GM20431 (cell line): ENCODE measurements around the gene TWIST2.

Source experiments
- in situ Hi-C: fragments of 300-500 bp; cut with MseI, MboI; formaldehyde crosslinking; loops from one replicate; pipeline ENCODE4 v1.15.0; 2020; ENCODE audit warnings: low sequenced_read_pairs; ENCODE audit not compliant: unreplicated experiment

TWIST2 gene

DNA sequence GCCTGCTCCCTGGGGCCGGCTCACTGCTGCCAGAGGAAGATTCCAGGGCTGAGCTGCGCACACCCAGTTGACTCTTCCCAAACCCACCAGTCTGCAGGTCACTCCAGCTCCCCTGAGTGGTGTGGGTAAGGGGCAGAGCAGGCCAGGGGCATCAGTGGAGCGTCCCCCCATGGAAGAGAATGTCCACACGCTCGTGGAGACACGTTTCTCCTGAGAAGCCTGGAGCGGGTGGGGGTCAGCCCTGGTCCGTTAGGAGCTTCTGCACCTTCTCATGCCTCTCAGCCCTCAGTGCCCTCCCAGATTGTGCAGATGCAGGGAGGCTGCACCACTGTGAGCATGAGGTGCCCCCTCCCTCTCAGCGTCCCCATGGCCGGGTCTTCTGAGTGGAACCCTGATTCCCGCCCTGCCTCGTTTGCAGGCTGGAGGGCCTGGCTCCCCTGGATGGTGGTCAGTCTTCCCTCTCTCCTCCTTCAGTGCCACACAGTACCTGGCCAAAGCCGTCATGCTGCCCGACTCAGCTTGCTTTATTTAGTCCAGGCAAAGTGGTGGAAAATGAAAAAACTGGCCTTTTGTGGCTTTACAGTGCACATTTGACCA is 37.0 kb downstream of the TWIST2 start:
- in situ Hi-C loops: no loop called here

DNA sequence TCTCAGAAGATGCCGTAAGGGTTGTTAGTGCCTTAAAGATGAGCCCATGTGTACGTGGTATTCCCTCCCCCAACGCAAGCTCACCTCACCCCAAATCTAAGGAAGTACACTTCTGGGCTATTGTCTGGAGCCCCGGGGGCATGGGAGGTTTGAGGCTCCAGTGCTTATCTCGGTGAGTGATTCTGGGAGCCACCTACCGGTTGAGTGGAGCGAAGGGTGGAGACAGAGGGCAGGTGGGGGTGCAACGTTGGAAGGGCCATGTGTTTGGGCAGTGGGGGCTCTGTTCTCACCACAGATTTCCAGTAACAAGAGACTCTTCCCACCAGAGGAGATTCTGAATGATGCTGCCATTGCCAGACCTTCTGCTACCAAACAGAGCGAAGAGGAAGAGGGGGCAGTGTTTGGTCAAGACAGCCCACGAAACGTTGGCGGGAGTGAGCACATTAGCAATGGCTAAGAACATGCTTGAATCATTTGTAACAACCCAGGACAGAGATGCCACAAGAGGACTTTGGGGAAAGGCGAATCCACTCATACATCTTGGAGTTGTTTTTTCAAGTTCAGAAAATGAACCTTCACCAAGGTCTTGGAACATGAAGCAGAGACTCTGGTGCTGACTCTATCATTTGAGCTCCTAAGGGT is 38.7 kb downstream of the TWIST2 start:
- in situ Hi-C loops: no loop called here

DNA sequence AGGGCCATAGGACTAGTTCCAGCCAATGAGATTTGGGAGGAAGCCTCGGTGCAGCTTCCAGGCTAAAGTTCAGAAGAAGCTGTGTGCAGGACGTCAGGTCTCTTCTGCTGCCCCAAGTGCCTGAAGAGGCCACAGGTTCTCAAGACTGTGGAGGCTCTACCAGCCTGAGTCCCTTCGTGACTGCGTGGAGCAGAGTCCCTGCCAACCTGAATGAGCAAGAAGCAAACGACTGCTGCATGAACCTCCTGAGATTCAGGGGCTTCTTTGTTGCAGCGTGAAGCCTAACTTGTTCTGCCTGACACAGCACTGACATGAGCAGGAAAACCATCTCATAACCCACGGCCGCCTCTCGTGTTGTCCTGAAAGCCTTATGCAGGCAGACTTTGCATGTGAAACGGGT is 39.7 kb downstream of the TWIST2 start:
- in situ Hi-C loops: no loop called here

DNA sequence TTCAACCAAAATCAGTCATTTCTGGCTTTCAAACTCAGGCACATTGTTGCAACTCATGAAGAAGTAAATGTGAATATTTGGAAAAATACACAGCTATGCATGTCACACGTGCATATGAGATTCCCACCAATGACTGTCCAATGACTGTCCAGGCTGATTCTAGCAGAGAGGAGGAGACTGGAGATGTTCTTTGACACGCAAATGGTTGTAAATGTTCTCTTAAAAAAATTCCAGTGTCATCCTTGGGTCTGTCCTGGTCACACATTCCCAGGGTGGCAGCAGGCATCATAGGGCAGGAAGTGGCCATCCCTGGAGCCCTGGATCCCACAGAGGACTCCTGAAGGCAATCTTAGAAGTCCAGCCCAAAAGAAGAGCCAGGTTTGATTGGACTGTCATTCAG is 40.9 kb downstream of the TWIST2 start:
- in situ Hi-C loops: no loop called here

DNA sequence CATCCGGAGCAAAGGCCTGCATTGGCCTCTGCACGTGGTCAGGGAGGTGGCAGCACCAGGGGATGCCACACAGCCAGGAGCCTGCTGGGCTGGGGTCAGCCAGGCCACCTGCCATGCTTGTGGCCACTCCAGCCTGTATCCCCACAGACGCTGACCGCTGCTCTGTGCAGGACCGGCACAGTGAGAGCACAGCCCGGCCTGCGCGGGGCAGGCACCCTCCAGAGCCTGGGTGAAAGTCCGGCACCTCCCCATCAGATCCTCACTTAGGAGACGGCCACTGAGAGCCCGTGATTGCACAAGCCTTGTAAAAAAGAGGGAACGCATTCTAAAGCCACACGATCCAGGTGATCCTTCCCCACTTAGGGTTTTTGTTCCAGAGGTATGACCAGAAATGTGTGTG is 42.2 kb downstream of the TWIST2 start:
- in situ Hi-C loops: no loop called here

DNA sequence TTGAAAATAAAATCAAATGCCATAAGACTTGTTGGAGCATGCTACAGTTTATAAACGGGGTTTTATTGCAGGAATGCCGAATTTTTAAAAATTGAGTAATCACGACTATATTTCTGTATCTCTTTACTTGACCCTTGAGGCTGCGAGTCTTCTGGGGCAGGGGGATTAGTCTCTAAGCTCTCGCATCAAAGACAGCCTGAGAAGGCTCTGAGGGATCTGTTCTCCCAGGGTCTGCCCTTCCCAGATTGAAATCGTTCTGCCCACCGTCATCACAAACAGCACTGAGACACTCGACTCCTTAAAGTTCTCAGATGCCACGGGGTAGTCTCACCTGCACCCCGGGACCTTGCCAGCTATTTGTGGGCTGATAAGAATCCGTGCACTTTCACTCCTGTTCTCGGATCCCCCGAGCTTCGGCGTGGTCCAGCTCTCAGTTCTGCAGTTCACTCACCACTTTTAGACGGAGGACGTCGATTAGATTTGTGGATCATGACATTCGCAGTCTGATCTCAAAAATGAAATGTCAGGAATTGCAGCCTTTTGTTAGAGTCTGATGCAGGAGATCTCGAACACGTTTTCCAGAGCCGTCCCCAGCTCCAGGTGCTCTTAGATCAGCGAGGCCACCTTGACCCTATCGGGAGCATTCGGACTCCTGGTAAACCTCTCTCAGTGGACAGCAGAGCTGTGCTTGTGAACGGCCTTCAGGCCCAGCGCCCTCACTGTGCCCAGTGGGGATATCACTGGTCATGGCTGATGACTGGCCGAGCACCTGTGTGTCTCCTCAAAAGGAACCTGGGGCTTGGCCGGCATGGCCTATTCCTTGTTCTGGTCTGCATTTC is 43.0 kb downstream of the TWIST2 start:
- in situ Hi-C loops: no loop called here

DNA sequence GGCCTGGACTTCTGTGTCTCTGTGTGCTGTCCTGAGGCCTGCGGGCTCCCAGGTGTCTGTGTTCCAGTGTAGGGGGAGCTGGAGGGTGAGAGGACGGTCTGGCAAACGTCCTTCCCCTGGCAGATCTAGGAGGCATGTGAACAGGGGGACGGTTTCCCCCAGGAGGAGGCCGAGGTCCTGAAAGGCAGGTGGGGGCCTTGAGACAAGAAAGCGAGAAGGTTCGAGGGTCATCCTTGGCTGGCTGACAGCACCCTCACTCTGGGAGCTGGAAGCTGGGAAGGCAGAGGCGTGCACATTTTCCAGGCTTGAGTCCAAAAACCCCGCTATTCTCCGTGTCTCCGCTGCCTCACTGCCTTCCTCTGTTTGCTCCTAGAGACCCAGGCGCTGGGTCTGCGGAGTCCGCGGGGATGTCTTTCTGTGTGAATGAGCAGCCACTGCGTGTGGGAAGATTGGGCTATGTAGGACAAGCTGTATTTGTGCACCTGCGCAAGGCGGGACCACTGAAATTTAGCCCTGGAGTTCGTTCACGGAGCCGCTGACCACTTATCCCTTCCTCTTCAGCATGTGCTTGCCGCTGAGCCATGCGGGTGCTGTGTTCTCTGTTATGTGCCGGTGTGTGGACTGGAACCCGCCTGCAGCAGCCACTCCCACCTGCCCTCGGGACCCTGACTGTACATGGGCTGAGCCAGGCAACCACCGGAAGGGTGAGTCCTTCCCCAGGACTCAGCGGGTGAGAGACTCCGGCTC is 43.7 kb downstream of the TWIST2 start:
- in situ Hi-C loops: no loop called here

DNA sequence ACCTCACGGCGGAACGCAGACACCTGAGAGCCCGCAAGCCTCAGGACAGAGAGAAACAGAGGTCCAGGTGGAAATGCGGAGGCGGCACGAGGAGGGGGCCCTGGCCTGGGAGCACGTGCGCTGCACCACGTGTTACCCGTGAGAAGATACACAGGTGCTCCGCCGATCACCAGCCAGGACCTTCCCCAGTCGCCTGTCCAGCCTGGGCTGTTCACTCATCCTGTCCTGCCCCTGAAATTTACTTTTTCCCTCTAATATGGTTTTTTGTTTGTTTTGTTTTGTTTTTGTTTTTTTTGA is 44.3 kb downstream of the TWIST2 start:
- in situ Hi-C loops: no loop called here

DNA sequence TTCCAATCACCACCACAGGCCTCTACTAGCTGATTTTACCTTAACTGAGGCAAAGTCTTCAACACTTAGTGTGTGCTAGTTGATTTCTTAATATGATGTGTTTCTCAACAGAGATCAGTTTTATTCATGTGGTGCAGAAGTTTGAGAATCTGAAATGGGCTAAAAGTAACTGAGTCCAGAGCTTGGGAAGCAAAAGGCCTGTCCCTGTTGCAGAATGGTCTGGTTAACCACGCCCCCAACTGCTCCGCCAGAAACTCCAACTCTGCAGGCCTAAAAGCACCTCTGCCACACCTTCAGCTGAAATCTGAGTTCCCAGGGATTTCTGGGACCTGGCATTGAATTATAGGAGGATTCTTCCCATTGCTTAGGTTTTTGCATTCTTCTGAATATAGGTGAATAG is 44.9 kb downstream of the TWIST2 start:
- in situ Hi-C loops: no loop called here

DNA sequence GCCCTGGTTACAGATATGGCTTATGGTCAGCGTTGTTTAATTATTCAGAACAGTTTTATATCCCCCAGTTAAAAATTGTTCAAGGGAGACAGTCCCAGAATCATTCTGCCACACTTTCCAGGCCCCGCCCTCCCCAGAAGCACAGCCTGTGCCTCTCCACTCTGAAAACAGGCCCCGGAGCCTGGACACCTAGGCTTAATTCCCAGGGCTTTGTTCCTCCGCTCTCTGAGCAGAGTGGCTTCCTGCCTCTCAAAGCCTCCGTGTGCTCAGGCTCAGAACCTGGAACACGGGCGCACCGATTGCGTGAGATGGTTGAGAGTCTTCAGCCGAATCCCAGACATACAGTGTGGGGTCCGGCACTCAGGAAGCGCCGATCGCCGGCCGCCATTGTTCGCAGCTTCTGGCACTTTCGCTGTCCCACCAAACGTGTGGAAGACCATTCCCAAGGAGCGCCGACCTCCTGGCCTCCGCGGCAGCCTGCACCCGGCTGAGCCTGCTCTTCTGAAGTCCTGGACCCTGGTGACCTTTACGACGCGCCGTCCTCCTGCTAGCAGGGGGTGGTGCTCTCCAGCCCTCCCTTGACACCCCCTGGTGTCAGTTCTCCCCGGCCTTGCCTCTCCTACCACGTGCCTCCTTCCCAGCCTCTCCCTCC is 45.6 kb downstream of the TWIST2 start:
- in situ Hi-C loops: no loop called here

DNA sequence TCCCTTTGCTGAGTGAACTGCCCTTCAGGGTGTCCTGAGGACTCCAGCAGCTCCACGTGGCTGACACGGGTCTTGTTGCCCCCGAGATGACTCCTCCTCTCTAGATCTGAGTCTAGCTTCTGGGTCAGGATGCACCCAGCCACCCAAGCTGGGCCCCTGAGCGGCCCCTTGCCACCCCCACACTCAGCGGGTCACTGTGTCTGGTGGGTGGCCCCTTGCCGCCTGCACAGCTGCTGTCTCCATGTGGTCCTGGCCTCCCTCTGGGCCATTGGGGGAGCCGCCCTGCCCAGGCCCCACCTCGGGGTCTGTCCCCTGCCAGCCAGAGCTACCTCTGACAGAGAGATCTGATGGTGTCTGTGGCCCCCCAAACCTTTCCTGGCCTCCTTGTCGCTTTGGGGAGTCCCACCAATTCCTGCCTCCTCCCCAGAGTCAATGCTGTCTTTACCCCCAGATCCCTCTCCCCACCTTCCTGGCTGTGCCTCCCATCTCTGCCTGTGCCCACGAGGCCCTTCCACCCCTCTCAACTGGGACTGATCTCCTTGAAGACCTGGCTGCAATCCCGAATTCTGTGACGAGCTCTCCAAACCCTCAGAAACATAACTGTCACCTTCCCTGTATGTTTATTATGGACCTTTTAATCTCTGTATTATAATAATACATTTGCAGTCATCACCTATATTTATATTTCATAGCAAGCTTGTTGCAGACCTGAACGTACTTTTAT is 46.5 kb downstream of the TWIST2 start:
- in situ Hi-C loops: no loop called here

DNA sequence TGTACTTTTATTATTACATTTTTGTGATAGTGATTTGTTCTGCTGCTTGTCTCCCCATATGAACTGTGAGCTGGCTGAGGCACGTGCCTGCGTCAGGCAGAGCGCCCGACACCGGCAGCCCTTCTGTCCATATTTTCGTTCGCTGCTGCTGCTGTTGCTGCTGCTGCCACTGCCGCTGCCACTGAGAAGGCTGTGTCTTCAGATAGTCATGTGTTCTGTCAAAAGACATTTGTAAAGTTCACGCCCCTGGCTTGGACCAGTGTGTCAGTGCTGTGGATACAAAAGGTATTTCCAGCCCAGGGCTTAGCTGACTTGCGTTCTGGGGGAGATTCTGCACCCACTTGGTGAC is 47.0 kb downstream of the TWIST2 start:
- in situ Hi-C loops: no loop called here

DNA sequence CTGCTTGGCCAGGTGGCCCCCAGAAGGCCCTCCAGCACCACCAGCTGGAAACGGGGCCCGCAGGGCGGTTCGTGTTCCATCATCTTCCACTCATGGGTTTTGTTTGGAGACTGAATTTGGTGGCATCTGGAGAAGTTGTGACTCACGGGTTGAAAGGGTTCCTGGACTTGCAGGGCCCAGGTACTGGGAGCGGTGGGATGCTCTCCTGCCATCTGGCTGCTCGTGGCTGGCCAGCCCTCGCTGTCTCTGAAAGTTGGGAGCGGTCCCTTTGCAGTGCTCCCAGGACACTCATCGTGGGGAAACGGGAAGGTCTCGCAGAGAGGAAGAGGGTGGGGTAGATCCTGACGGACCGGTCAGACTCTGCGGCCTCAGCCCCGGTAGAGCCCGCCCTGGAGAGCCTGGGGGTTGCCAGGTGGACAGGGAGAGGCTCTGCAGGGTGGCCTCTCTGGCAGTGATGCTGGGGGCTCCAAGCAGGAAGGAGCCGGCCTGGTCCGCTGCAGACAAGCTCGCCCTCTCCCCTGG is 47.5 kb downstream of the TWIST2 start:
- in situ Hi-C loops: no loop called here

DNA sequence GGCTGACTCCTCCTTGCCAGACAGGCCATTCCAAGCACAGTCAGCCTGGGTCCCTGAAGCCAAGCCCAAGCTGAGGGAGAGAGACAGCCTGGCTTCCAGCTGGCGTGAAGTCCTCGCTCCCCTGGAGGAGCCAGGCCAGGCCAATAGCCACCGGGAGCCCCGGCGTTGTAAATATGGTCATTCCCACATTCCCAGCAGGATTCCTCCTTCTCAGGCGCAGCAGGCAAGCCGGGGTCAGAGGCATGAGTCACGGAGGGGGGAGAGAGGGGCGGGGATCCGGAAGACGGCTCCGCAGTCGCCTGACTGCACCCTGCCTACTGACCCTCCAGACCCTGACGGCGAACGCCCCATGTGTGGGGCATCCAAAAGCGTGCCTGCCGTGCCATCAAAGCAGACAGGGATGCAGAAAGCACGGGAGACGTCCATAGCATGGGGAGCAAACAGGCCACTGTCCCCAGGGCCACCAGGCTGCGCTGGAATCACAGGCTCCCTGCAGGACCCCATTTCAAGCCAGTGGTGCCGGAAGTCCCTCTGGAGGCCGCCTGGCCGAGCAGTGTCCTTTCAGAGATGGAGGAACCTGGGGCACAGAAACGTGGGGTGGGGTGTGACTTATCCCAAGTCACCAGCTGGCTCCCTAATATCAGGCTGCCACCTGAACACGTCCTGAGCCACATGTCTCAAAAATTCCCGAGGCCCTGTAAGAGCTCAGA is 48.2 kb downstream of the TWIST2 start:
- in situ Hi-C loops: no loop called here

DNA sequence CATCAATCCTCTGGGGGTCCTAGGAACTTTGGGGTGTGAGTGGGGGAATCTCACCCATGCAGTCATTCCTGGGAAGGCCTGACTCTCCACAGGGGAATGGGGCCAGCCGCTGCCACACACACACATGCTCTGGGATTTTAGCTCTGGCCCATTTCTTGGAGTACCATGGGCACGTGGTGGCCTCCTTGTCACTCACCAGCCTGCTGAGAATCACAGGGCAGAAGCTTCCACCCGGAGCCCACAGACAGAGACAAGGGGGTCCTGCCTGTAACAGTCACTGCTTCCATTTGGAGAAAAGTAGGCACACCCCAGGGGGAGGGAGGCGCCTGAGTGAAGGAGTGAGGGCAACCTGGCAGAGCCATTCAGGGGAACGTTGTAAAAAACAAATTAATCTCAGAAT is 48.8 kb downstream of the TWIST2 start:
- in situ Hi-C loops: no loop called here

DNA sequence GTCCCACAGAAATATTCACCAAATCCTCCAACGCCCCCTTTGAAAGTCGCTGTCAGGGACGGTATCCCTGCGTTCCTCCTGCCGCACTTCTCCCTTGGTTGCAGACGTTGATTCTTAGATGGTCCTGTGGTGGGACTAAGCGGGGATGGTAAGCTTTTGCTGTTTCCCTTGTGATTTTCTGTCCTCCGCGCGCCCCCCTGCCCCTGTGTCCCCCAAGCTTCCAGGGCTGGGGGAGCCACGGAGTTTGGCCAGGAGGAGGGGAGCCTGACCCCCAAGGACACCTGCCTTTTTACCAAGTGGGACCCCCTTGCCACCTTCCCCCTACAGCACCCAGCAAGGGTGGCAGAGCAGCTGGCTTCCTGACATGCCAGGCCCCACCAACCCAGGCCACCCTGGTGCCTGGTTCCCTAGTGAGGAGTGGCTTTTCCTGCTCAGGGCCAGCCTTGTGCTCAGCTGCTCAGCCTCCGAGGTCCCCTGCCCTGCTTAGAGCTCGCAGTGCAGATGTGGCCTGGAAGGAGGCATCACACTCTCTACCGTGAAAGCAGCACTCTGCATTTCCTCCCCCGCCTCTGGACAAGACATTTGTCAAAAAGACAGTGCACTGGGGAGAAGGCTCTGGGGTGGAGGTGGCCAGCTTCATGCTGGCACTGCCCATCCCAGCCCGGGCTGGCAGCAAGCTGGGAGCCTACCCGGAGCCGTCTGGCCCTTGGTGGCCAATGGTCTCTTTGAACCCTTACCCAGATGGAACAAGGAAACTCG is 49.4 kb downstream of the TWIST2 start:
- in situ Hi-C loops: no loop called here

DNA sequence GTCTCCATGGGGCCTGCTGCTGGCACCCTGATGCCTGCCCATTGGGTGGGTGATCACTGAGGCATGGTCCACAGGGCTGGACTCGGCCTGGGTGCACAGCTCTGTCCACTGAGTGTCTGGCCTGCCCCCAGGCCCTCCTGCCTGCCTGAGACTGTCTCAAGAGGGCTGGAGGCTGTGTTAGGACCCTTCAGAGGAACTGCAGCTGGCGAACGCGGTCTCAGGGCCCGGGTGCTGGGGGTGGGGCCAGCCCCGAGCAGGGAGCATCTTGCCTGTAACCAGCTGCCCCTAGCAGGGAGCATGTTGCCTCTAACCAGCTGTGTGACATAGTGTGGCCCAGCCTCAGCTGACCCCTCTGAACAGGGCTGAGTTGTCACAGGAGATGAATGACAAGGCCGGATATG is 50.0 kb downstream of the TWIST2 start:
- in situ Hi-C loops: no loop called here

DNA sequence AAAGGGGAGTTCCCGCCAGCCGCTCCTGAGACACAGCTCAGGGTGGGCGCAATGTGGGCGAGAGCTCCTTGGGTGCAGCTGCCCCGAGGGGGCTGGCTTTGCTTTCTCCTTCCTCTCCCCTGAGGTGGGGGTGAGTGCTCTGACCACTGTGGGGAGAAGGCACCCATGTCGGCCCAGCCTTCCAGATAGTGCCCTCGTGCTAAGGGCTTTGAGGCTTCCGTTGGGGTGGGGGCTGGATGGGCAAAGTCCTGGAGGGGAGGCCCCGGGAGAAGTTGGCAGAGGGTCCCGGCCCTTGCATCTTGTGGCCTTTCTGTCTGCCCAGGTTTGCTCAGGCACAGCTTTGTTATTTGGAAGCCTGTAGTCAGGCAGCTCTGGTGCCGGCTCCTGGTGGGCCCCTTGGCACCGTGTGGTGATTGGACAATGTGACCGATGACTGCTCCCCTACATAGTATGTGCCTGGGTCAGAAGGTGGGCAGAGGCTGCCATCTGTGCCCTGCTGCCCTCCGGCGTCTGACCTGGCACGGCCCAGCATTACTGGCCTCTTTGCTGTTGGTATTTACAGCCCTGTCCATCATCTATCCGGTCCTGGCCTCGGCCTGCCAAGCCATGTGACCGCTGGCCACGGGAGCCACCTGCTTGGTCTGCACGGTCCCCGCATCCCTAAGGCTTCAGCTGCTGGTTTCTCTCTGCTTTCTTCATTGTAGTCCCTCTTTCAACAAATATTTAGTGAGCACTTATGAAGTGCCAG is 50.8 kb downstream of the TWIST2 start:
- in situ Hi-C loops: no loop called here
